ENCODE results near the gene CDX1.

GRCh38 chr5:150195736-150196485 lies 29.3 kb downstream of the CDX1 start:
- TF ChIP-seq POLR2AphosphoS5 (IDR thresholded peaks at IDR 0.05; ENCODE audit: low read depth, low read length) (no peak), POLR2A (IDR thresholded peaks at IDR 0.05; ENCODE audit: low read depth, low read length) (no peak), TAF1 (IDR thresholded peaks at IDR 0.05; ENCODE audit: low read depth, low read length) (no peak), PAX5 (IDR thresholded peaks at IDR 0.05; ENCODE audit: insufficient read depth, low read length, severe bottlenecking) (no peak)

All from GM12891 (cell line).